WTC11 (cell line): ENCODE results near the gene NPTX1. TPM values are rescaled to one million over a fixed set of nuclear protein-coding genes. Genes with fewer than 3 reads are reported as not detected.

Source experiments
- ATAC-seq: fragments of 200-7000 bp; cut with Tn5 transposase; 2 replicates; pipeline ENCODE4 v1.10.0; 2021; ENCODE audit warnings: mild to moderate bottlenecking, moderate library complexity
- CTCF ChIA-PET: fragments of 300-600 bp; sonication (Branson Sonifier 250); formaldehyde crosslinking; loops from one replicate; lab custom pipeline; 2021; ENCODE audit warnings: antibody characterized with exemption; lab: Charles Lee
- POLR2A ChIA-PET: fragments of 350-600 bp; sonication (Branson Sonifier 250); formaldehyde crosslinking; loops from one replicate; lab custom pipeline; 2021; ENCODE audit warnings: antibody characterized with exemption; lab: Charles Lee
- DNase-seq: peaks from one replicate; pipeline ENCODE4 v3.0.0; 2021; ENCODE audit warnings: low spot score
- H3K27ac Mint-ChIP-seq: 2 replicates; pipeline ENCODE4 v1.8.0; 2021; ENCODE audit warnings: mixed read lengths
- H3K27me3 Mint-ChIP-seq: 2 replicates; pipeline ENCODE4 v1.8.0; 2021; ENCODE audit warnings: low read depth, mild to moderate bottlenecking, moderate library complexity, mixed read lengths
- H3K36me3 Mint-ChIP-seq: 2 replicates; pipeline ENCODE4 v1.8.0; 2021; ENCODE audit warnings: mixed read lengths
- H3K4me1 Mint-ChIP-seq: 2 replicates; pipeline ENCODE4 v1.8.0; 2022; ENCODE audit warnings: mixed read lengths
- H3K4me3 Mint-ChIP-seq: 2 replicates; pipeline ENCODE4 v1.8.0; 2021; ENCODE audit warnings: mild to moderate bottlenecking, moderate library complexity, mixed read lengths
- H3K9me3 Mint-ChIP-seq: 2 replicates; pipeline ENCODE4 v1.8.0; 2021; ENCODE audit warnings: mixed read lengths
- CBFB ChIP-seq: sonication (generic); formaldehyde crosslinking; IDR thresholded peaks from 2 replicates; pipeline ENCODE4 v1.8.1; 2022; ENCODE audit warnings: mild to moderate bottlenecking, low read depth, missing genetic modification reagents
- CDX4 ChIP-seq: fragments of 250-450 bp; sonication (Bioruptor Pico); IDR thresholded peaks from 2 replicates; pipeline ENCODE4 v1.9.0; 2021; ENCODE audit warnings: moderate library complexity, mild to moderate bottlenecking, inconsistent platforms, borderline replicate concordance
- ERG ChIP-seq: fragments of 250-450 bp; sonication (Bioruptor Pico); IDR thresholded peaks from 2 replicates; pipeline ENCODE4 v1.8.0; 2021; ENCODE audit warnings: mild to moderate bottlenecking
- ETV6 ChIP-seq: sonication (generic); formaldehyde crosslinking; IDR thresholded peaks from 2 replicates; pipeline ENCODE4 v1.8.1; 2022; ENCODE audit warnings: mild to moderate bottlenecking, missing genetic modification reagents
- GABPB1 ChIP-seq: sonication (generic); formaldehyde crosslinking; IDR thresholded peaks from 2 replicates; pipeline ENCODE4 v1.8.1; 2023; ENCODE audit warnings: mild to moderate bottlenecking, missing genetic modification reagents
- MAX ChIP-seq: sonication (generic); formaldehyde crosslinking; IDR thresholded peaks from 2 replicates; pipeline ENCODE4 v1.8.0; 2022; ENCODE audit warnings: mild to moderate bottlenecking, missing genetic modification reagents
- NR1H2 ChIP-seq: sonication (generic); formaldehyde crosslinking; IDR thresholded peaks from 2 replicates; pipeline ENCODE4 v1.9.0; 2021; ENCODE audit warnings: mild to moderate bottlenecking, moderate library complexity, missing genetic modification reagents
- NR2C2 ChIP-seq: sonication (generic); formaldehyde crosslinking; IDR thresholded peaks from 2 replicates; pipeline ENCODE4 v1.8.0; 2022; ENCODE audit warnings: mild to moderate bottlenecking, missing genetic modification reagents
- TP53 ChIP-seq: sonication (generic); formaldehyde crosslinking; IDR thresholded peaks from 2 replicates; pipeline ENCODE4 v1.8.1; 2023; ENCODE audit warnings: mild to moderate bottlenecking, missing genetic modification reagents
- ZMAT4 ChIP-seq: fragments of 250-450 bp; sonication (Bioruptor Pico); IDR thresholded peaks from 2 replicates; pipeline ENCODE4 v1.9.0; 2021; ENCODE audit warnings: mild to moderate bottlenecking
- ZNF219 ChIP-seq: sonication (generic); formaldehyde crosslinking; IDR thresholded peaks from 2 replicates; pipeline ENCODE4 v1.8.0; 2023; ENCODE audit warnings: missing genetic modification reagents, mild to moderate bottlenecking, borderline replicate concordance
- ZNF671 ChIP-seq: fragments of 250-450 bp; sonication (Bioruptor Pico); IDR thresholded peaks from 2 replicates; pipeline ENCODE4 v1.8.0; 2021; ENCODE audit warnings: mild to moderate bottlenecking
- total RNA-seq: library from RNA; stranded (reverse); gene quantifications from 3 replicates; pipeline ENCODE4 v1.2.3, GENCODE V29; 2021
- TF ChIP-seq, protein P1 (sequence below): sonication (generic); formaldehyde crosslinking; IDR thresholded peaks from 2 replicates; pipeline ENCODE4 v1.8.1; 2023; ENCODE audit warnings: mild to moderate bottlenecking, missing genetic modification reagents, borderline replicate concordance
- TF ChIP-seq, protein P2 (sequence below): fragments of 250-450 bp; sonication (Bioruptor Pico); IDR thresholded peaks from 2 replicates; pipeline ENCODE4 v1.9.0; 2021; ENCODE audit warnings: mild to moderate bottlenecking
- TF ChIP-seq, protein P3 (sequence below): sonication (generic); formaldehyde crosslinking; IDR thresholded peaks from 2 replicates; pipeline ENCODE4 v1.8.0; 2023; ENCODE audit warnings: missing genetic modification reagents
- TF ChIP-seq, protein P4 (sequence below): sonication (generic); formaldehyde crosslinking; IDR thresholded peaks from 2 replicates; pipeline ENCODE4 v1.8.1; 2023; ENCODE audit warnings: mild to moderate bottlenecking, missing genetic modification reagents

The NPTX1 gene
- total RNA-seq, 1 experiment from 2014 or later = 15.1 TPM

DNA sequence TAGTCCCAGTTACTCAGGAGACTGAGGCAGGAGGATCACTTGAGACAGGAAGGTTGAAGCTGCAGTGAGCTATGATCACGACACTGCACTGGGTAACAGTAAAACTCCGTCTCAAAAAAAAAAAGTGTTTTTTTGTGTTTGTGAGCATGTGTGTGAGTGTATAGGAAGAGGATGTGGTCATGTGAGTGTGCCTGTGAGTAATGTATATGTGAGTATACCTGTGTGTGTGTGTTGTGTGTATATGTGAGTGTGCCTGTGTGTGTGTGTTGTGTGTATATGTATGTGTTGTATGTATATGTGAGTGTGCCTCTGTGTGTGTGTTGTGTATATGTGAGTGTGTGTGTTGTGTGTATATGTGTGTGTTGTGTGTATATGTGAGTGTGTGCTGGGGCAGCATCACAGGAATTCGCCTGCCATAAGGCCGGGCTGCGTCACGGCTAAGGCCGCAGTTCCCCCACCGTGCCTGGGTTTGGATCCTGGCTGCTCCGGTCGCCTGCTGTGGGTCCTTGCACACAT lies 21.4 kb upstream of the NPTX1 start (continued):
- TF ChIP-seq, protein P1, sequence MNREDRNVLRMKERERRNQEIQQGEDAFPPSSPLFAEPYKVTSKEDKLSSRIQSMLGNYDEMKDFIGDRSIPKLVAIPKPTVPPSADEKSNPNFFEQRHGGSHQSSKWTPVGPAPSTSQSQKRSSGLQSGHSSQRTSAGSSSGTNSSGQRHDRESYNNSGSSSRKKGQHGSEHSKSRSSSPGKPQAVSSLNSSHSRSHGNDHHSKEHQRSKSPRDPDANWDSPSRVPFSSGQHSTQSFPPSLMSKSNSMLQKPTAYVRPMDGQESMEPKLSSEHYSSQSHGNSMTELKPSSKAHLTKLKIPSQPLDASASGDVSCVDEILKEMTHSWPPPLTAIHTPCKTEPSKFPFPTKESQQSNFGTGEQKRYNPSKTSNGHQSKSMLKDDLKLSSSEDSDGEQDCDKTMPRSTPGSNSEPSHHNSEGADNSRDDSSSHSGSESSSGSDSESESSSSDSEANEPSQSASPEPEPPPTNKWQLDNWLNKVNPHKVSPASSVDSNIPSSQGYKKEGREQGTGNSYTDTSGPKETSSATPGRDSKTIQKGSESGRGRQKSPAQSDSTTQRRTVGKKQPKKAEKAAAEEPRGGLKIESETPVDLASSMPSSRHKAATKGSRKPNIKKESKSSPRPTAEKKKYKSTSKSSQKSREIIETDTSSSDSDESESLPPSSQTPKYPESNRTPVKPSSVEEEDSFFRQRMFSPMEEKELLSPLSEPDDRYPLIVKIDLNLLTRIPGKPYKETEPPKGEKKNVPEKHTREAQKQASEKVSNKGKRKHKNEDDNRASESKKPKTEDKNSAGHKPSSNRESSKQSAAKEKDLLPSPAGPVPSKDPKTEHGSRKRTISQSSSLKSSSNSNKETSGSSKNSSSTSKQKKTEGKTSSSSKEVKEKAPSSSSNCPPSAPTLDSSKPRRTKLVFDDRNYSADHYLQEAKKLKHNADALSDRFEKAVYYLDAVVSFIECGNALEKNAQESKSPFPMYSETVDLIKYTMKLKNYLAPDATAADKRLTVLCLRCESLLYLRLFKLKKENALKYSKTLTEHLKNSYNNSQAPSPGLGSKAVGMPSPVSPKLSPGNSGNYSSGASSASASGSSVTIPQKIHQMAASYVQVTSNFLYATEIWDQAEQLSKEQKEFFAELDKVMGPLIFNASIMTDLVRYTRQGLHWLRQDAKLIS (CRISPR knock-in tag) = no peak
- no peak for TF ChIP-seq MAX (CRISPR knock-in tag)

DNA sequence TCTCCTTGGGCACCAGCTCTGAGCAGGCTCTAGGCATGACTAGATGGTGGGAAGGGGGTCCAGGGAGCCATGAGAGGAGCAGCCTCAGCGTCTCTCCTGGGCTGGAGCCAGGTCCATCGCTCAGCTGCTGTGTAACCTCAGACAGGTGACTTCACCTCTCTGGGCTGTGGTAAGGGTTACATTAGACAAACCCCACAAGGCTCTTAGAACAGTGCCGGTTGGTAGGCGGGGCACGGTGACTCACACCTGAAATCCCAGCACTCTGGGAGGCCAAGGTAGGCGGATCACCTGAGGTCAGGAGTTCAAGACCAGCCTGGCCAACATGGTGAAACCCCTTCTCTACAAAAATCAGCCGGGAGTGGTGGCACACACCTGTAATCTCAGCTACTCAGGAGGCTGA lies 18.1 kb upstream of the NPTX1 start:
- ChIA-PET POLR2A (no interaction called here), CTCF (no interaction called here)
- H3K4me1 Mint-ChIP-seq = peaks cover 11% of the 10 kb centered on the region
- no peak overlapping the region for H3K27ac Mint-ChIP-seq
- no peak for DNase-seq
- H3K27me3 Mint-ChIP-seq = peaks cover 7% of the 10 kb centered on the region
- H3K36me3 Mint-ChIP-seq = no peaks in the 10 kb centered on the region
- no peak overlapping the region for H3K4me3 Mint-ChIP-seq
- no peak for ATAC-seq
- no peaks in the 10 kb centered on the region for H3K9me3 Mint-ChIP-seq
- TF ChIP-seq TP53 = no peak
- no peak for TF ChIP-seq ZNF671 (CRISPR knock-in tag)
- no peak for TF ChIP-seq ERG (CRISPR knock-in tag)
- TF ChIP-seq, protein P2, sequence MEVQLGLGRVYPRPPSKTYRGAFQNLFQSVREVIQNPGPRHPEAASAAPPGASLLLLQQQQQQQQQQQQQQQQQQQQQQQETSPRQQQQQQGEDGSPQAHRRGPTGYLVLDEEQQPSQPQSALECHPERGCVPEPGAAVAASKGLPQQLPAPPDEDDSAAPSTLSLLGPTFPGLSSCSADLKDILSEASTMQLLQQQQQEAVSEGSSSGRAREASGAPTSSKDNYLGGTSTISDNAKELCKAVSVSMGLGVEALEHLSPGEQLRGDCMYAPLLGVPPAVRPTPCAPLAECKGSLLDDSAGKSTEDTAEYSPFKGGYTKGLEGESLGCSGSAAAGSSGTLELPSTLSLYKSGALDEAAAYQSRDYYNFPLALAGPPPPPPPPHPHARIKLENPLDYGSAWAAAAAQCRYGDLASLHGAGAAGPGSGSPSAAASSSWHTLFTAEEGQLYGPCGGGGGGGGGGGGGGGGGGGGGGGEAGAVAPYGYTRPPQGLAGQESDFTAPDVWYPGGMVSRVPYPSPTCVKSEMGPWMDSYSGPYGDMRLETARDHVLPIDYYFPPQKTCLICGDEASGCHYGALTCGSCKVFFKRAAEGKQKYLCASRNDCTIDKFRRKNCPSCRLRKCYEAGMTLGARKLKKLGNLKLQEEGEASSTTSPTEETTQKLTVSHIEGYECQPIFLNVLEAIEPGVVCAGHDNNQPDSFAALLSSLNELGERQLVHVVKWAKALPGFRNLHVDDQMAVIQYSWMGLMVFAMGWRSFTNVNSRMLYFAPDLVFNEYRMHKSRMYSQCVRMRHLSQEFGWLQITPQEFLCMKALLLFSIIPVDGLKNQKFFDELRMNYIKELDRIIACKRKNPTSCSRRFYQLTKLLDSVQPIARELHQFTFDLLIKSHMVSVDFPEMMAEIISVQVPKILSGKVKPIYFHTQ (CRISPR knock-in tag) = no peak
- TF ChIP-seq, protein P1 (CRISPR knock-in tag) = no peak
- TF ChIP-seq CBFB (CRISPR knock-in tag) = no peak
- TF ChIP-seq, protein P3, sequence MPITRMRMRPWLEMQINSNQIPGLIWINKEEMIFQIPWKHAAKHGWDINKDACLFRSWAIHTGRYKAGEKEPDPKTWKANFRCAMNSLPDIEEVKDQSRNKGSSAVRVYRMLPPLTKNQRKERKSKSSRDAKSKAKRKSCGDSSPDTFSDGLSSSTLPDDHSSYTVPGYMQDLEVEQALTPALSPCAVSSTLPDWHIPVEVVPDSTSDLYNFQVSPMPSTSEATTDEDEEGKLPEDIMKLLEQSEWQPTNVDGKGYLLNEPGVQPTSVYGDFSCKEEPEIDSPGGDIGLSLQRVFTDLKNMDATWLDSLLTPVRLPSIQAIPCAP (CRISPR knock-in tag) = no peak
- TF ChIP-seq GABPB1 (CRISPR knock-in tag) = no peak
- no peak for TF ChIP-seq ZNF219 (CRISPR knock-in tag)
- TF ChIP-seq NR2C2 (CRISPR knock-in tag) = no peak
- no peak for TF ChIP-seq CDX4
- TF ChIP-seq ETV6 (CRISPR knock-in tag) = no peak
- TF ChIP-seq, protein P4, sequence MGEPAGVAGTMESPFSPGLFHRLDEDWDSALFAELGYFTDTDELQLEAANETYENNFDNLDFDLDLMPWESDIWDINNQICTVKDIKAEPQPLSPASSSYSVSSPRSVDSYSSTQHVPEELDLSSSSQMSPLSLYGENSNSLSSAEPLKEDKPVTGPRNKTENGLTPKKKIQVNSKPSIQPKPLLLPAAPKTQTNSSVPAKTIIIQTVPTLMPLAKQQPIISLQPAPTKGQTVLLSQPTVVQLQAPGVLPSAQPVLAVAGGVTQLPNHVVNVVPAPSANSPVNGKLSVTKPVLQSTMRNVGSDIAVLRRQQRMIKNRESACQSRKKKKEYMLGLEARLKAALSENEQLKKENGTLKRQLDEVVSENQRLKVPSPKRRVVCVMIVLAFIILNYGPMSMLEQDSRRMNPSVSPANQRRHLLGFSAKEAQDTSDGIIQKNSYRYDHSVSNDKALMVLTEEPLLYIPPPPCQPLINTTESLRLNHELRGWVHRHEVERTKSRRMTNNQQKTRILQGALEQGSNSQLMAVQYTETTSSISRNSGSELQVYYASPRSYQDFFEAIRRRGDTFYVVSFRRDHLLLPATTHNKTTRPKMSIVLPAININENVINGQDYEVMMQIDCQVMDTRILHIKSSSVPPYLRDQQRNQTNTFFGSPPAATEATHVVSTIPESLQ = no peak
- no peak for TF ChIP-seq MAX (CRISPR knock-in tag)
- no peak for TF ChIP-seq ZMAT4
- no peak for TF ChIP-seq NR1H2 (CRISPR knock-in tag)
